Choroid plexus epithelial cell (primary cell): Measurements from ENCODE around the gene HSD17B1.

Source experiments
- DNase-seq: peaks from one replicate; pipeline ENCODE4 v3.0.0-alpha.2; 2010; ENCODE audit warnings: low read depth
- H3K4me3 ChIP-seq: 2 replicates; pipeline ENCODE4 v1.5.1; 2011; ENCODE audit warnings: low read depth, mild to moderate bottlenecking, control low read depth, low read length, moderate library complexity
- CTCF ChIP-seq: conservative IDR thresholded peaks from 2 replicates; pipeline ENCODE4 v1.5.1; 2011; ENCODE audit warnings: low read depth, mild to moderate bottlenecking, control low read depth, inconsistent platforms, low read length, moderate library complexity

Gene HSD17B1

GRCh38 chr17:42577140-42577531 lies 24.4 kb downstream of the HSD17B1 start:
- TF ChIP-seq CTCF = no peak
- peak overlapping the region; percentile 88 for H3K4me3 ChIP-seq
- no peak for DNase-seq

- peak; percentile 46 for TF ChIP-seq CTCF
- H3K4me3 ChIP-seq = peak within 1 kb of the TSS; percentile 88
- peak; percentile 96 for DNase-seq
Measured at GRCh38 chr17:42577532-42578281, 25.0 kb downstream of the HSD17B1 start, which contains the start of gene PSMC3IP. TSS of gene PSMC3IP (minus strand) at chr17:42577729. CDS start at chr17:42577686, 43 bp downstream.

GRCh38 chr17:42578282-42578869 lies 25.7 kb downstream of the HSD17B1 start:
- peak; percentile 85 for TF ChIP-seq CTCF
- peak overlapping the region; percentile 88 for H3K4me3 ChIP-seq
- peak; percentile 82 for DNase-seq

- H3K4me3 ChIP-seq = no peak overlapping the region
- DNase-seq = no peak
- no peak for TF ChIP-seq CTCF
Measured at GRCh38 chr17:42579794-42580551, 27.2 kb downstream of the HSD17B1 start.

- H3K4me3 ChIP-seq = no peak overlapping the region
- no peak for TF ChIP-seq CTCF
- no peak for DNase-seq
Measured at GRCh38 chr17:42581744-42582270, 29.1 kb downstream of the HSD17B1 start.

GRCh38 chr17:42584880-42585279 lies 32.2 kb downstream of the HSD17B1 start:
- TF ChIP-seq CTCF = no peak
- DNase-seq = no peak
- no peak overlapping the region for H3K4me3 ChIP-seq
